PFSK-1 (cell line): Measurements from ENCODE around the gene MEGF11.

Source experiments
- FOXP2 ChIP-seq: optimal IDR thresholded peaks from 2 replicates; pipeline ENCODE3; 2011; ENCODE audit warnings: borderline replicate concordance, control low read depth, inconsistent platforms; ENCODE audit not compliant: insufficient read depth; ENCODE audit errors: extremely low read length, extremely low read depth
- POLR2AphosphoS5 ChIP-seq: IDR thresholded peaks from 2 replicates; pipeline ENCODE4 v1.6.1; 2012; ENCODE audit warnings: low read depth, mild to moderate bottlenecking, control low read depth, low read length, moderate library complexity
- REST ChIP-seq, 2 experiments: IDR thresholded peaks; 2 replicates each; pipeline versions ENCODE4 v1.6.1 to v1.8.0; 2011 to 2012; ENCODE audit warnings: low read depth in 2 of 2, low read length in 2 of 2, control low read depth in 1 of 2, inconsistent platforms in 1 of 2, mild to moderate bottlenecking in 1 of 2, moderate library complexity in 1 of 2; ENCODE audit not compliant: insufficient read depth in 1 of 2
- SIN3A ChIP-seq: IDR thresholded peaks from 2 replicates; pipeline ENCODE4 v1.6.1; 2012; ENCODE audit warnings: mild to moderate bottlenecking, low read length, moderate library complexity, borderline replicate concordance; ENCODE audit not compliant: insufficient read depth
- TAF1 ChIP-seq: IDR thresholded peaks from 2 replicates; pipeline ENCODE4 v1.6.1; 2012; ENCODE audit warnings: low read length, control low read depth, borderline replicate concordance; ENCODE audit not compliant: insufficient read depth

The MEGF11 gene

GRCh38 chr15:66291816-66292570 lies 38.4 kb upstream of the MEGF11 start:
- TF ChIP-seq TAF1: no peak
- TF ChIP-seq FOXP2: no peak
- no peak for TF ChIP-seq SIN3A
- no peak for TF ChIP-seq REST (IDR thresholded peaks at IDR 0.05; ENCODE audit: insufficient read depth in 1 of 2, low read depth in 2 of 2, low read length in 2 of 2)
- no peak for TF ChIP-seq POLR2AphosphoS5

- TF ChIP-seq REST (IDR thresholded peaks at IDR 0.05; ENCODE audit: insufficient read depth in 1 of 2, low read depth in 2 of 2, low read length in 2 of 2): no peak
- no peak for TF ChIP-seq POLR2AphosphoS5
- no peak for TF ChIP-seq SIN3A
- TF ChIP-seq FOXP2: no peak
- no peak for TF ChIP-seq TAF1
Observed at GRCh38 chr15:66290518-66290917, 37.0 kb upstream of the MEGF11 start.

GRCh38 chr15:66290007-66290406 lies 36.5 kb upstream of the MEGF11 start:
- no peak for TF ChIP-seq POLR2AphosphoS5
- TF ChIP-seq TAF1: no peak
- TF ChIP-seq SIN3A: no peak
- no peak for TF ChIP-seq REST (IDR thresholded peaks at IDR 0.05; ENCODE audit: insufficient read depth in 1 of 2, low read depth in 2 of 2, low read length in 2 of 2)
- TF ChIP-seq FOXP2: no peak

- TF ChIP-seq SIN3A: no peak
- TF ChIP-seq FOXP2: no peak
- TF ChIP-seq POLR2AphosphoS5: no peak
- no peak for TF ChIP-seq TAF1
- TF ChIP-seq REST (IDR thresholded peaks at IDR 0.05; ENCODE audit: insufficient read depth in 1 of 2, low read depth in 2 of 2, low read length in 2 of 2): no peak
Observed at GRCh38 chr15:66288551-66289185, 35.1 kb upstream of the MEGF11 start.

GRCh38 chr15:66288093-66288492 lies 34.5 kb upstream of the MEGF11 start:
- no peak for TF ChIP-seq REST (IDR thresholded peaks at IDR 0.05; ENCODE audit: insufficient read depth in 1 of 2, low read depth in 2 of 2, low read length in 2 of 2)
- no peak for TF ChIP-seq TAF1
- TF ChIP-seq FOXP2: no peak
- TF ChIP-seq POLR2AphosphoS5: no peak
- no peak for TF ChIP-seq SIN3A
